Endometrium (tissue), 2 donors: ENCODE measurements around the gene NPAS3.

Source experiments
- FAIRE-seq: peaks from 2 replicates; lab custom pipeline; 2012; peaks lifted over from hg19 to GRCh38; lab: Jason Lieb, UNC
- donor health status: control.
- donor health status: control.

NPAS3 gene

GRCh38 chr14:33836900-33837577 lies 898.4 kb downstream of the NPAS3 start:
- no peak for FAIRE-seq

GRCh38 chr14:33837943-33838683 lies 899.4 kb downstream of the NPAS3 start:
- FAIRE-seq = no peak

GRCh38 chr14:33839193-33840076 lies 900.8 kb downstream of the NPAS3 start:
- FAIRE-seq = no peak

GRCh38 chr14:33840797-33841196 lies 902.1 kb downstream of the NPAS3 start:
- no peak for FAIRE-seq

DNA sequence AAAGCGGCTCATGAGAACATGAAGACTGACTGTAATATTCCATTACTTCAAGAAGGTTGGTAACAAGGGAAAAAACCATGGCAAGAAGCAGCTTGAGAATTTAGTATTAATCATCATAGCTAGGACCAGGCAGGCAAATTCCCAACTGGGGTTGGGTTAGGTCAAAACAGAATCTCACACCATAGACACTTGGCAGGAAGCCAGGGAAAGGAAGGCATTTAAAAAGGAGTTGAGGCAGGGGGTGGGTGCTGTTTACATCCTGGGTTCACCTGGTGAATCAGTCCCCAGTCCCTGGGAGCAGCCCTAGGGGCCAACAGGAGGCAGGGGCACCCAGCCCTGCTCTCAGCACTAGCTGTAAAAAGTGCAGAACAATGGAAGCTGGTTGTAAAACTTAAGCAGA lies 903.6 kb downstream of the NPAS3 start:
- no peak for FAIRE-seq

DNA sequence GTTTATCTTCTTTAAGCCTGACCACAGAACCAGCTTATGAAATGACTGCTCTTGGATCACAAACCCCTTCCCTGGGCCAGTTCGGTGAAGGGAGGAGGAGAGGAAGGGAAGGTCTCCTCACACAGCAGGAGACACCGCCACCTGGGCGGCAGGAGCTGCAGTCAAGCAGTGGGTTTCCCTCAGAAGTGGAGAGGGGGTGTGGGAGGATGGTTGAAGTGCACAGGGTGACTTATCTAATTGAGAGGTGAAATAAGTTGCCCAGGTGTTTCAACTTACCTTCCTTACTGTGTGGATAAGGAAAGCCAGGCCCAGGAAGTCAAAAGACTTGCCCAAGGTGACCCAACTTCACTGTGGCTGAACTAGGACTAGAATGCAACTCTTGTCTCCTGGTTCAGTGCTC lies 905.4 kb downstream of the NPAS3 start:
- FAIRE-seq = no peak

DNA sequence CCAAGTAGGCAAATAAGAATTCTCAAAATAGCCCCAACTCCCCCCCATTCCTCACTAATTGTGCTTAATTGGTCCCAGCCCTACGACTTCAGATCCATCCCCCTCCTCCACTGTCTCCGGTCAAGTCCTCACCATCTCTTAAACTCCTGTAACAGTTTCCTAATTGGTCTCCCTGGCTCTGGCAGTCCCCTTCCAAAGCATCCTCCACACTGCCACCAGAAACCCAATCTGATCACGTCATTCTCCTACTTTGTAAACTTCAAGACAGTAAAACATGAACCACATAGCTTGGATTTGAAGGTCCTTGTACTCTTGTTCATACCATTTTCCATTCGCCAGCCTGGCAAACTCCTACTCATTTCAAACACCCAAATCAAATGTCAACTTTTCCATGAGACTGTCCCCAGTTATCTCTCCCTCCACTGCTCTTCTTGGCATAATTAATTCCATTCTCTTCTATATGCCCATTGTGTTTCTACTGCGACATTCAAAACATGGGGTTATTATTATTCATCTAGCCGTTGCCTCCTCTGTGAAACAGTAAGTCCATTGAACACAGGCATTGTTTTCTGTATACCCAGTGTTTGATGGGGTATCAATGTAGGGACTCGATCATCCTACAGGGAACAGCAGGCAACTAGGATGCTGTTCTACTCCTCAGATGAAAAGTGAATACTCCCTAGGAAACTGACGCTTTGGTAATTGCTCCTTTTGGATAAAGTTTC lies 907.6 kb downstream of the NPAS3 start:
- FAIRE-seq = no peak

DNA sequence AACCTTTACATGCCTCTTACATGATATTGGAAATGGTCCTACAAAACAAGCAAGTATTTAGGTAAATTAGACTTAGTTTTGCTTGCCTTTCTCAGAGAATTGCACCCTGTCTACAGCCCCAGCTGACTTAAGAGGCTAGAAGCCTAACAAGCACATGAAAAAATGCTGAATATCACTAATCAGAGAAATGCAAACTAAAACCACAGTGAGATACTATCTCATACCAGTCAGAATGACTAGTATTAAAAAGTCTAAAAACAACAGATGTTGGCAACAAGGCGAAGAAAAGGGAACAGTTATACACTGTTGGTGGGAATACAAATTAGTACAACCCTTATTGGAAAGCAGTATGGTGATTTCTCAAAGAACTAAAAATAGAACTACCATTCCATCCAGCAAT lies 908.4 kb downstream of the NPAS3 start:
- FAIRE-seq = peak; percentile 79

DNA sequence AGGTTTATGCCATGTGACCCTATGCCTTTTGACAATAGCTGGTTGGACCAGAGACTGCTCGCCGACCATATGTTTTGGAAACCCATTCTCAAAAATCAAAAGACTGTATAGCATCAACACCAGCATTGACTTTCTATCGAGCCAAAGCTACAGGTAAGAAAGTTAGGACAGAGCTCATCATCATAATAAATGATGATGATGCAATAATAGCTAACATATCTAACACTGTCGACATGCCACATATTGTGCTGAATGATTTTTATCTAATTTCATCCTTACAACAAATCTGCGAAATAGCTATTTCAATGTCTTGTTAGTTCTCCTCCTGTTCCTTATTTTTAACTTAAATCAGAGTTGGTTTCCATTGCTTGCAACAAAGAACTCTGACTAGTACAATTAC lies 909.3 kb downstream of the NPAS3 start:
- FAIRE-seq = no peak

DNA sequence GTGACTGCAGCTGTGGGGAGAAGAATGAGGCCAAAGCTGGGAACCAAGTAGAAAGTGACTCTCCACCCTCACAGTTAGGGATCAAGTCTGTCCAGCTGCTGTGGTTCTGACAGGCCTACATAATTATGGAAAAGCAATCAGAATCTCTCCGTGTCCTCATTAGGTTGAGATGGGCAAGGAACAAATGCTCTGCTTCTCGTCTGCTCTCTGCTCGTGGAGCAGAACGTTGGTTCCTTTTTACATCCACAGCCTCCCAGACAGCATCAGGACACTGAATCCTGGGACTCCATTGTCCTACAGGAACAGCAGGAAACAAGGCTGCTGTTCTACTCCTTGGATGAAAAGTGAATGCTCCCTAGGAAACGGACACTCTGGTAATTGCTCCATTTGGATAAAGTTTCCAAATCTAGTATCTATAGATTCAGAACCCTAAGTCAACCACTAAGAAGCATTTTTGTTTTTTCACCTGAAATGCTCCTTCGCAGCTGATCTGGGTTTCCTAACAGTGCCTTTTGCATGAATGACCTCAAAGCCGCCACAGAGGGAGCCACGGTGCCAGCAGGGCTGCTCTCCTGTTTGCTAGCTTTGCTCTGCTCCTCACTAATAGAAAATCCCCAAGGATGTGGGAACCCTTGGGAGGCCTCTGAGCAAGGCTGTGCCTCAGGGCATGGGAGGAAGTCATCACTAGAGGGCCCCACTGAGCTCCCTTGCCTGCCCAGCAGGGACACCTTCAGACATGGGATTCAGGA lies 910.2 kb downstream of the NPAS3 start:
- FAIRE-seq = no peak

GRCh38 chr14:33849455-33849801 lies 910.7 kb downstream of the NPAS3 start:
- no peak for FAIRE-seq

DNA sequence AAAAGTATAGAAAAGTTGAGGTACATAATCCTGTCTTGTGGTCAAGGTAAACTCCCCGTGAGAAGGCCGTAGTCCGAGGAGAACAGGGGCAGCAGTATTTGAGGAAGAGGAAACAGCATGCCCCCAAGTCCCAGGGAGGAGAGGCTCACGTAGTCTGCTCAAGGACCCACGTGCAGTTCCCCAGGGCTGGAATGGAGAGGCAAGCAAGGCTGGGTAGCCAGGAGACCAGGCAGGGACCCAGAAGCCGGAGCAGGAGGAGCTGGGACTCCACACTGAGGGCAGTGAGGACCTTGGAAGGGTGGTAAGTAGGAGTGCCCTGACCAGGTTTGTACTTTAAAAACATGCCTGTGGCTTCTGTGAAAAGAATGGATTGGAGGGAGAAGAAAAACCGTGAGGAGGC lies 912.1 kb downstream of the NPAS3 start:
- no peak for FAIRE-seq

DNA sequence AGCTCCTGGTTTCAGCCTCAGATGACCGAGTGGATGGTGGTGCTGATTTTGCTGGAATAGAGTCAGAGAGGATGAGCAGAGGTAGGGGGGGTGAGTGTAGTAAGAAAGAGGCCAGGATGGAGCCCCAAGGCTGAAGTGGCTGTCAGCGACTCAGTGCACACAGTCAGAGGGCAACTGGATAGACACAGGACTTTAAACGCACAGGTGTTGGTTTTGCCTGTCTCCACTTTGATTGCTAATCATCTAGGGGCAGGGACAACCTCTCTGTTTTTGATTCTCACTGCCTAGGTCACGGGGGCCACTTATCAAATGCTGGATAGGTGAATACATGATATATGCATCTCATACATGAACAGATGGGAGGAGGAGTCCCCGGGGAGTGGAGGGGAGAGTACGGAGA lies 912.7 kb downstream of the NPAS3 start:
- no peak for FAIRE-seq

DNA sequence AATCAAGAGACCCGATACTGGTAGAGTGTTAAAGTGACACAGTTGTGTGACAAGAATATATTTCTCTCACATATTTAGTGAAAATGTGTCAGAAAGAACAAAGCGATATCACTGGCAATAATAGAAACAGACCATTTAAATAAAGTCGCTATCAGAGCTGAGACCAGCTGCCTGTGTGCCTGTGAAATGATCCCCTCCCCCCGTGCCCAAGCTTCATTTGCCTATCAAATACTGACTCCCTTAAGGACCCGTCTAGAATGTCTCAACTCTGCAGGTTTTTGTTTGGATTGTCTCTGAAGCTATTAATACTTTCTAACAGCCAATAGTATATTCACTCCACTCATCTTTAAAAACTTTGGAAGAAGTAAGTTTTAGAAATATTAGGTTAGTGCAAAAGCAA lies 913.3 kb downstream of the NPAS3 start:
- no peak for FAIRE-seq
